Left ventricle myocardium inferior (tissue), 1 donor: Measurements from ENCODE around the gene OS9. TPM values are rescaled to one million over a fixed set of nuclear protein-coding genes. Genes with fewer than 3 reads are reported as not detected.

ENCODE experiments used
- DNase-seq: peaks from one replicate; pipeline ENCODE4 v3.0.0-alpha.2; 2020
- H3K27ac ChIP-seq: fragments of 200-600 bp; replicated peaks from 2 replicates; pipeline ENCODE4 v1.8.0; 2021
- H3K27me3 ChIP-seq: fragments of 200-600 bp; 2 replicates; pipeline ENCODE4 v1.8.0; 2021; ENCODE audit warnings: low read depth
- H3K36me3 ChIP-seq: fragments of 200-600 bp; 2 replicates; pipeline ENCODE4 v1.8.0; 2021
- H3K4me1 ChIP-seq: fragments of 200-600 bp; 2 replicates; pipeline ENCODE4 v1.8.0; 2021
- H3K4me3 ChIP-seq: fragments of 200-600 bp; 2 replicates; pipeline ENCODE4 v1.8.0; 2021; ENCODE audit warnings: mild to moderate bottlenecking, moderate library complexity
- H3K9me3 ChIP-seq: fragments of 200-600 bp; replicated peaks from 2 replicates; pipeline ENCODE4 v1.8.0; 2021
- intact Hi-C: fragments of 100-400 bp; cut with micrococcal nuclease; formaldehyde crosslinking; loops from one replicate; pipeline ENCODE4 v1.11.0; 2022
- total RNA-seq: library from RNA; stranded (reverse); fragmentation: NEBNext Ultra II Directional; extraction: Animal tissue kit (Norgen Biotek cat#: 25700); gene quantifications from one replicate; pipeline ENCODE4 v1.2.1, GENCODE V29; 2021
- TF ChIP-seq, protein P1 (sequence below): fragments of 200-600 bp; IDR thresholded peaks from 2 replicates; pipeline ENCODE4 v1.8.0; 2021; ENCODE audit warnings: antibody characterized with exemption, mild to moderate bottlenecking, borderline replicate concordance
- donor health status: DM: no; HTN: yes; CAD: no; lungs with severe emphysema.

OS9 gene
- total RNA-seq, 1 donor from 2014 or later = 112 TPM

DNA sequence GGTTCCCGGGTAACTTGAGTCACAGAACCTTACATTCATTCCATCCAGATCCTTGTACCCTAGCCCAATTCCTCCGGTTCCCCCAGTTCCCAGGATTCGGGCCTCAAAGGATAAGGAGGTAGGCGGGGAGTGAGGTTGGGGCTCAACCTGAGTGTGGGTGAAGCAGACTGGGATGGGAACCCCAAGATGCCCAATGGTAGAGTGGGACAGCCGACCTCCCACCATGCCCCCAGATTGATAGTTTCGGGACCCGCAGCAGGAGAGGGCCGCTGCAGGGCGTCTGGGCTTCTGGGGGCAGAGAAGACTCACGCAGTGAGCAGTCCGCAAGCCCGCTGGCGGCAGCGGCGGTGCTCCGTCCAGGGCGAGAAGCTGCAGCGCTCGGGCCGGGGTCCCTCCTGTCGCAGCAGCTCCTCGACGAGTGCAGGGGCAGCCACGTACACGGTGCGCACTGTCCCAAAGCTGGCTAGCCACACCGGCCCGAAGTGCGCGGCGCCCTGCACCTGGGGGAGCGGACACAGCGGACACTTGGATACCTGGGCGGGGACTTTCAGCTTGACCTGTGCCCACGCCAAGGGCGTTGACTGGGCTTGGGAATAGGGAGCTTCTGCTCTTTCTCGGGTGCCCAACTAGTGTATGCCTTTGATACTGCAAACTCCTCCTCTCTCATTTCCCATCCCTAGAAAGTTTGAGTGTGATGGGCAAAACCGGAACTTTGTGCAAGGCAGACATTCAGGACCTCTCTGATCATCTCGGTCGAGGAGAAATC is 71.9 kb downstream of the OS9 start:
- peak overlapping the region; percentile 62 for H3K4me3 ChIP-seq
- peaks cover 18% of the 10 kb centered on the region for H3K36me3 ChIP-seq
- no peak overlapping the region for H3K27ac ChIP-seq
- peaks cover 30% of the 10 kb centered on the region for H3K4me1 ChIP-seq
- intact Hi-C loops = no loop called here
- peaks cover 55% of the 10 kb centered on the region for H3K27me3 ChIP-seq
- DNase-seq = no peak
- no peaks in the 10 kb centered on the region for H3K9me3 ChIP-seq
- TF ChIP-seq, protein P1, sequence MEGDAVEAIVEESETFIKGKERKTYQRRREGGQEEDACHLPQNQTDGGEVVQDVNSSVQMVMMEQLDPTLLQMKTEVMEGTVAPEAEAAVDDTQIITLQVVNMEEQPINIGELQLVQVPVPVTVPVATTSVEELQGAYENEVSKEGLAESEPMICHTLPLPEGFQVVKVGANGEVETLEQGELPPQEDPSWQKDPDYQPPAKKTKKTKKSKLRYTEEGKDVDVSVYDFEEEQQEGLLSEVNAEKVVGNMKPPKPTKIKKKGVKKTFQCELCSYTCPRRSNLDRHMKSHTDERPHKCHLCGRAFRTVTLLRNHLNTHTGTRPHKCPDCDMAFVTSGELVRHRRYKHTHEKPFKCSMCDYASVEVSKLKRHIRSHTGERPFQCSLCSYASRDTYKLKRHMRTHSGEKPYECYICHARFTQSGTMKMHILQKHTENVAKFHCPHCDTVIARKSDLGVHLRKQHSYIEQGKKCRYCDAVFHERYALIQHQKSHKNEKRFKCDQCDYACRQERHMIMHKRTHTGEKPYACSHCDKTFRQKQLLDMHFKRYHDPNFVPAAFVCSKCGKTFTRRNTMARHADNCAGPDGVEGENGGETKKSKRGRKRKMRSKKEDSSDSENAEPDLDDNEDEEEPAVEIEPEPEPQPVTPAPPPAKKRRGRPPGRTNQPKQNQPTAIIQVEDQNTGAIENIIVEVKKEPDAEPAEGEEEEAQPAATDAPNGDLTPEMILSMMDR = no peak

DNA sequence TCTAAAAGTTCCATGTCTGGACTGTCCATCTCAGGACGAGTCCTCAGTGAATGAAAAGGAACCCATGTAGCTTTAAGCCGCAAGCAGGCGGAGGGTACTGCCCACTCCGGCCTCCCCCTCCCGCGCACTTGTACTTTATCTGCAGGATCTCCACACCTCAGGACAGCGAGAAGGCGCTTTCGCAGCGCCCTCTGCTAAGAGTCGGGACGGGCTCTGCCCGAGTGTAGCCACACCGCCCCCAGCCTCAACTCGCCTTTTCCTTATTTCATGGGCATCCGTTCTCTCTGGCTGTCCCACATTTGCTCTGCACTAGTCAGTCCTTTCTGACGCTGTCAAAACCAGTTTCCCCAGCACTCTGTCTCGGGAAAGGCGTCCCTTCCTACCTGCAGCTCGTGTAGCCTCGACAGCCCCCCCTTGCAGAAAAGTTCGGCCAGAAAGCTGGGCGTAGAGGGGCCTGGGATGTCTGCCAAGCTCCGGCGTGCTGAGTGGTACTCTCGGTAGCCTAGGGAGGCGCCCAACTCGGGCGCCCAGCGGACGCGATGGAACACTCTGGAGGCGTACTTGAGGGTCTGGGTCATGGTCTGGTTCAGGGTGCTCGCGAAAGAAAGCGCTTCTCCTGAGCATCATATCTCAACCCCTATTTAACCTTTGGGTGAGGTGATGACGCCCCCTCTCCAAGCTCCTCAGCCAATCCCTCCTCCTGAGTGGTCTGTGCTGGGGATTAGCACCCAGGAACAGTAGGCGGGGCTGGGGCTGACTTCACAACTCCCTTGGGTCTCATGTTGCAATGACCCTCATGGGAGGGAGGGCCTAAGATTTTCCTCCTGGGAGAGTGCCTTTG is 72.8 kb downstream of the OS9 start, which contains the start of gene CYP27B1:
CYP27B1 (minus strand) TSS at position 615 of the 841 bp plus-strand sequence; CDS start at position 578, 37 bp downstream.
- peaks cover 55% of the 10 kb centered on the region for H3K27me3 ChIP-seq
- intact Hi-C loops = no loop called here

DNA sequence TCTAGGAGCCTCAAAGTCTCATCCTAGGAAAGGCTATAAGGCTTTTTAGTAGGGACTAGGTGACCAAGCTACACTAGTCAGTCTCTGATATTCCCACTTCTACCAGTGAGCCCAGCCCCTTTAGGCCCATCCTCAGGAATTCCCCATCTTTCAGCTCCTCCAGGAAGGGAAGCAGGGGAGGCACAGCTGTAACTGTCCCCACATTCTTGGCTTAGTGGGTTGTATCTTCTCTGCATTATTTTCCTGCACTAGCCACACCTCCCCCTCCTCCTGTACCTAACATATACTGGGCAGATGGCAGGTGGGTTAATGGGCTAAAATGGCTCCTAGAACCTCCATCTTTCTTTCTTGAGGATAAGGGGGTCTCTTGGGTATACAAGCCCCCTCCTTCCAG is 73.4 kb downstream of the OS9 start:
- Histone ChIP-seq H3K9me3 (no peaks in the 10 kb centered on the region), H3K36me3 (peaks cover 18% of the 10 kb centered on the region), H3K4me3 (no peak overlapping the region), H3K27me3 (peaks cover 48% of the 10 kb centered on the region), H3K4me1 (peaks cover 41% of the 10 kb centered on the region), H3K27ac (no peak overlapping the region)
- intact Hi-C loops = no loop called here
- no peak for DNase-seq
- TF ChIP-seq, protein P1 = no peak

More for the DNA sequence above, 72.8 kb downstream of the OS9 start, which contains the start of gene CYP27B1:
- TF ChIP-seq, protein P1 = no peak
- Histone ChIP-seq H3K9me3 (no peaks in the 10 kb centered on the region), H3K27ac (no peak within 1 kb of the TSS), H3K36me3 (peaks cover 18% of the 10 kb centered on the region), H3K4me3 (peak within 1 kb of the TSS; percentile 62), H3K4me1 (peaks cover 37% of the 10 kb centered on the region)
- peak; percentile 30 for DNase-seq

DNA sequence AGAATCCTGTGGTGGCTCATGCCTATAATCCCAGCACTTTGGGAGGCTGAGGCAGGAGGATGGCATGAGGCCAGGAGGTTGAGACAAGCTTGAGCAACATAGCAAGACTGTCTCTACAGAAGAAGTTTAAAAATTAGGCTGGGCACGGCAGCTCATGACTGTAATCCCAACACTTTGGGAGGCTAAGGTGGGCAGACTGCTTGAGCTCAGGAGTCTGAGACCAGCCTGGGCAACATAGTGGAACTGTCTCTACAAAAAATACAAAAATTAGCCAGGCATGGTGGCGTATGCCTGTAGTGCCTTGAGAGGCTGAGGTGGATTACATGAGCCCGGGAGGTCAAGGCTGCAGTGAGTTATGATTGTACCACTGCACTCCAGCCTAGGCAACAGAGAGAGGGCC is 73.9 kb downstream of the OS9 start:
- H3K27ac ChIP-seq = no peak overlapping the region
- H3K27me3 ChIP-seq = peaks cover 43% of the 10 kb centered on the region

DNA sequence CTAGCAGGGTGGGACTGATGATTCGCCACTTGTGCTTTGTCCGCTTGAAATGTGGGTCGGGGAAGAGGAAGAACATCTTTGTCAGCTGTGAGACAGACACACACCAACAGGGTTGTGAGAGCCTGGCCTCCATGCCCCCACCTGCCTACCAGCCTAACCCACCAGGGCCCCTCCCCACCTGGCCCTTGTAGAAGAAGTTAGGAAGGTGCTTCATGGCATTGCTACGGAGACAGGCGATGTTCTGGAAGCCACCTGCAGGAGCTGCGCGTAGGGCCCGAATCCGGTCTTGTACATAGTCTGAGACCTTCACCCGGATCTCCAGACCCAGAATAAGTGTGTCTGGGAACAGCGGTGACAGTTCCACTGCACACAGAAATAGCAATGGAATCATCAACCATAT is 75.7 kb downstream of the OS9 start:
- H3K4me1 ChIP-seq = peaks cover 51% of the 10 kb centered on the region

More for the DNA sequence above, 73.9 kb downstream of the OS9 start:
- H3K4me1 ChIP-seq = peaks cover 47% of the 10 kb centered on the region
- DNase-seq = no peak
- H3K4me3 ChIP-seq = no peak overlapping the region
- H3K36me3 ChIP-seq = peaks cover 18% of the 10 kb centered on the region
- intact Hi-C loops = no loop called here
- no peaks in the 10 kb centered on the region for H3K9me3 ChIP-seq
- TF ChIP-seq, protein P1 = no peak

More for the DNA sequence above, 75.7 kb downstream of the OS9 start:
- no peak for DNase-seq
- H3K36me3 ChIP-seq = peaks cover 18% of the 10 kb centered on the region
- H3K27ac ChIP-seq = no peak overlapping the region
- no peak overlapping the region for H3K4me3 ChIP-seq
- peaks cover 25% of the 10 kb centered on the region for H3K27me3 ChIP-seq
- TF ChIP-seq, protein P1 = no peak
- no peaks in the 10 kb centered on the region for H3K9me3 ChIP-seq
- intact Hi-C loops = no loop called here
